WTC11 (cell line): ENCODE measurements around the gene TRAF7. TPM values are rescaled to one million over a fixed set of nuclear protein-coding genes. Genes with fewer than 3 reads are reported as not detected.
A peak's percentile ranks its signal among the peaks of the same experiment; 100 is the strongest.

Experiments
- ATAC-seq: fragments of 200-7000 bp; cut with Tn5 transposase; 2 replicates; pipeline ENCODE4 v1.10.0; 2021; ENCODE audit warnings: mild to moderate bottlenecking, moderate library complexity
- CTCF ChIA-PET: fragments of 300-600 bp; sonication (Branson Sonifier 250); formaldehyde crosslinking; loops from one replicate; lab custom pipeline; 2021; ENCODE audit warnings: antibody characterized with exemption; lab: Charles Lee
- POLR2A ChIA-PET: fragments of 350-600 bp; sonication (Branson Sonifier 250); formaldehyde crosslinking; loops from one replicate; lab custom pipeline; 2021; ENCODE audit warnings: antibody characterized with exemption; lab: Charles Lee
- DNase-seq: peaks from one replicate; pipeline ENCODE4 v3.0.0; 2021; ENCODE audit warnings: low spot score
- H3K27ac Mint-ChIP-seq: 2 replicates; pipeline ENCODE4 v1.8.0; 2021; ENCODE audit warnings: mixed read lengths
- H3K27me3 Mint-ChIP-seq: 2 replicates; pipeline ENCODE4 v1.8.0; 2021; ENCODE audit warnings: low read depth, mild to moderate bottlenecking, moderate library complexity, mixed read lengths
- H3K36me3 Mint-ChIP-seq: 2 replicates; pipeline ENCODE4 v1.8.0; 2021; ENCODE audit warnings: mixed read lengths
- H3K4me1 Mint-ChIP-seq: 2 replicates; pipeline ENCODE4 v1.8.0; 2022; ENCODE audit warnings: mixed read lengths
- H3K4me3 Mint-ChIP-seq: 2 replicates; pipeline ENCODE4 v1.8.0; 2021; ENCODE audit warnings: mild to moderate bottlenecking, moderate library complexity, mixed read lengths
- H3K9me3 Mint-ChIP-seq: 2 replicates; pipeline ENCODE4 v1.8.0; 2021; ENCODE audit warnings: mixed read lengths
- ATF3 ChIP-seq: sonication (generic); formaldehyde crosslinking; conservative IDR thresholded peaks from 2 replicates; pipeline ENCODE4 v1.8.1; 2022; ENCODE audit warnings: mild to moderate bottlenecking, missing genetic modification reagents
- E2F5 ChIP-seq: sonication (generic); formaldehyde crosslinking; IDR thresholded peaks from 2 replicates; pipeline ENCODE4 v1.8.1; 2022; ENCODE audit warnings: mild to moderate bottlenecking, moderate library complexity, missing genetic modification reagents
- GABPB1 ChIP-seq: sonication (generic); formaldehyde crosslinking; IDR thresholded peaks from 2 replicates; pipeline ENCODE4 v1.8.1; 2023; ENCODE audit warnings: mild to moderate bottlenecking, missing genetic modification reagents
- GTF2I ChIP-seq: fragments of 250-450 bp; sonication (Bioruptor Pico); conservative IDR thresholded peaks from 2 replicates; pipeline ENCODE4 v1.4.0; 2021; ENCODE audit warnings: mild to moderate bottlenecking
- IRF1 ChIP-seq: sonication (generic); formaldehyde crosslinking; IDR thresholded peaks from 2 replicates; pipeline ENCODE4 v1.8.0; 2023; ENCODE audit warnings: missing genetic modification reagents
- IRF2 ChIP-seq: sonication (generic); formaldehyde crosslinking; IDR thresholded peaks from 2 replicates; pipeline ENCODE4 v1.8.0; 2022; ENCODE audit warnings: low read depth, missing genetic modification reagents, borderline replicate concordance
- MAX ChIP-seq: sonication (generic); formaldehyde crosslinking; IDR thresholded peaks from 2 replicates; pipeline ENCODE4 v1.8.0; 2022; ENCODE audit warnings: mild to moderate bottlenecking, missing genetic modification reagents
- MXD4 ChIP-seq: fragments of 250-450 bp; sonication (Bioruptor Pico); IDR thresholded peaks from 2 replicates; pipeline ENCODE4 v1.8.0; 2021; ENCODE audit warnings: mild to moderate bottlenecking, moderate library complexity, borderline replicate concordance
- PREB ChIP-seq: sonication (generic); formaldehyde crosslinking; IDR thresholded peaks from 2 replicates; pipeline ENCODE4 v1.8.1; 2022; ENCODE audit warnings: mild to moderate bottlenecking, missing genetic modification reagents, moderate library complexity, borderline replicate concordance
- RORB ChIP-seq: fragments of 250-450 bp; sonication (Bioruptor Pico); IDR thresholded peaks from 2 replicates; pipeline ENCODE4 v1.9.0; 2021; ENCODE audit warnings: mild to moderate bottlenecking
- ZNF121 ChIP-seq: sonication (generic); formaldehyde crosslinking; IDR thresholded peaks from 2 replicates; pipeline ENCODE4 v1.8.0; 2023; ENCODE audit warnings: missing genetic modification reagents
- ZNF219 ChIP-seq: sonication (generic); formaldehyde crosslinking; IDR thresholded peaks from 2 replicates; pipeline ENCODE4 v1.8.0; 2023; ENCODE audit warnings: missing genetic modification reagents, mild to moderate bottlenecking, borderline replicate concordance
- ZNF232 ChIP-seq: sonication (generic); formaldehyde crosslinking; IDR thresholded peaks from 2 replicates; pipeline ENCODE4 v1.8.0; 2022; ENCODE audit warnings: mild to moderate bottlenecking, missing genetic modification reagents
- ZNF512 ChIP-seq: sonication (generic); formaldehyde crosslinking; IDR thresholded peaks from 2 replicates; pipeline ENCODE4 v1.8.1; 2022; ENCODE audit warnings: missing genetic modification reagents, borderline replicate concordance
- total RNA-seq: library from RNA; stranded (reverse); gene quantifications from 3 replicates; pipeline ENCODE4 v1.2.3, GENCODE V29; 2021
- TF ChIP-seq, protein P1 (sequence below): fragments of 250-450 bp; sonication (Bioruptor Pico); IDR thresholded peaks from 2 replicates; pipeline ENCODE4 v1.8.0; 2021; ENCODE audit warnings: mild to moderate bottlenecking
- TF ChIP-seq, protein P2 (sequence below): sonication (generic); formaldehyde crosslinking; IDR thresholded peaks from 2 replicates; pipeline ENCODE4 v1.8.1; 2023; ENCODE audit warnings: mild to moderate bottlenecking, missing genetic modification reagents
- TF ChIP-seq, protein P3 (sequence below): sonication (generic); formaldehyde crosslinking; IDR thresholded peaks from 2 replicates; pipeline ENCODE4 v1.8.0; 2022; ENCODE audit warnings: mild to moderate bottlenecking, missing genetic modification reagents

The TRAF7 gene
- total RNA-seq, 1 experiment from 2014 or later = 148 TPM

- ChIA-PET CTCF (interaction anchor here (0.7 to 3.5 kb wide), 4 partner anchors 18 to 193 kb away, joined by 3 to 30 read pairs (median 9); partner anchors contain the start of gene PGP), POLR2A (interaction anchor here (1.0 kb wide), 1 partner anchor 14 kb away, joined by 3 read pairs; the partner anchor contains the start of gene BRICD5)
- ATAC-seq (no peak), DNase-seq (no peak)
- Mint-ChIP-seq H3K4me3 (peak overlapping the region; percentile 59), H3K27ac (no peak overlapping the region), H3K9me3 (no peaks in the 10 kb centered on the region), H3K36me3 (no peaks in the 10 kb centered on the region), H3K27me3 (peaks cover 45% of the 10 kb centered on the region), H3K4me1 (peaks cover 4% of the 10 kb centered on the region; the same call in 1 of the 2 replicates)
- no peak for TF ChIP-seq ZNF232 (CRISPR knock-in tag)
- TF ChIP-seq ATF3 (CRISPR knock-in tag) = no peak
- TF ChIP-seq MAX (CRISPR knock-in tag) = no peak
Observed at GRCh38 chr16:2196981-2197511, 41.5 kb downstream of the TRAF7 start.

DNA sequence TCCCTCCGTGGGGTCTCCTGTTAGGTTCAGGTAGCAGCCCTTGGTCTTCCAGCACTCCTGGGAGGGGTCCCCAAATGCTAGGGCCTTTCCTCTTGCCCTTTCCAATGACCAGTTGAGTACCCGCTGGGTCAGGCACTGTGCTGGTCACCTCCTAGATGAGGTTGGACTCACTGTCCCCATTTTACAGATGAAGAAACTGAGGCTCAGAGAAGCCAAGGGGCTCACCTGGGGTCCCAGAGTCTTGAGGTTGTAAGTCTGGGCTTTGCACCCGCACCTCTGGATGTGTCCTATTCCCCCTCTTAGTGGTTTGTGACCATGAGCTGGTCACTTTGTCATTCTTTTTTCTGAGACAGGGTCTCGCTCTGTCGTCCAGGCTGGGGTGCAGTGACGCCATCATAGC lies 42.2 kb downstream of the TRAF7 start:
- CTCF ChIA-PET = interaction anchor here (1.1 kb wide), 1 partner anchor 57 kb away, joined by 4 read pairs; no protein-coding TSS in a partner anchor
- DNase-seq = no peak
- TF ChIP-seq ZNF121 = no peak
- TF ChIP-seq PREB (CRISPR knock-in tag) = no peak
- TF ChIP-seq GTF2I (CRISPR knock-in tag) = 0 out of 2 replicates have a peak, but pooled peaks have one; percentile 24
- TF ChIP-seq GABPB1 (CRISPR knock-in tag) = no peak
- TF ChIP-seq ZNF219 (CRISPR knock-in tag) = no peak
- no peak for TF ChIP-seq IRF2 (CRISPR knock-in tag)
- TF ChIP-seq, protein P1, sequence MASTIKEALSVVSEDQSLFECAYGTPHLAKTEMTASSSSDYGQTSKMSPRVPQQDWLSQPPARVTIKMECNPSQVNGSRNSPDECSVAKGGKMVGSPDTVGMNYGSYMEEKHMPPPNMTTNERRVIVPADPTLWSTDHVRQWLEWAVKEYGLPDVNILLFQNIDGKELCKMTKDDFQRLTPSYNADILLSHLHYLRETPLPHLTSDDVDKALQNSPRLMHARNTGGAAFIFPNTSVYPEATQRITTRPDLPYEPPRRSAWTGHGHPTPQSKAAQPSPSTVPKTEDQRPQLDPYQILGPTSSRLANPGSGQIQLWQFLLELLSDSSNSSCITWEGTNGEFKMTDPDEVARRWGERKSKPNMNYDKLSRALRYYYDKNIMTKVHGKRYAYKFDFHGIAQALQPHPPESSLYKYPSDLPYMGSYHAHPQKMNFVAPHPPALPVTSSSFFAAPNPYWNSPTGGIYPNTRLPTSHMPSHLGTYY = no peak
- no peak for TF ChIP-seq ZNF512 (CRISPR knock-in tag)
- no peak for TF ChIP-seq E2F5 (CRISPR knock-in tag)
- TF ChIP-seq, all 79 proteins: peak for 1
- peaks cover 51% of the 10 kb centered on the region for H3K27me3 Mint-ChIP-seq
- no peaks in the 10 kb centered on the region for H3K36me3 Mint-ChIP-seq
- H3K9me3 Mint-ChIP-seq = no peaks in the 10 kb centered on the region
- H3K4me1 Mint-ChIP-seq = peaks cover 4% of the 10 kb centered on the region; the same call in 1 of the 2 replicates
- no peak overlapping the region for H3K27ac Mint-ChIP-seq
- ATAC-seq = no peak
- H3K4me3 Mint-ChIP-seq = peak overlapping the region; percentile 59
- POLR2A ChIA-PET = interaction anchor here (1.0 kb wide), 1 partner anchor 13 kb away, joined by 3 read pairs; the partner anchor contains the start of gene BRICD5

GRCh38 chr16:2198283-2198682 lies 42.7 kb downstream of the TRAF7 start:
- POLR2A ChIA-PET = no interaction called here
- H3K4me3 Mint-ChIP-seq = peak overlapping the region; percentile 59; the same call in 1 of the 2 replicates
- no peaks in the 10 kb centered on the region for H3K36me3 Mint-ChIP-seq
- no peak for DNase-seq
- H3K27ac Mint-ChIP-seq = no peak overlapping the region
- H3K27me3 Mint-ChIP-seq = peaks cover 51% of the 10 kb centered on the region
- ATAC-seq = no peak
- TF ChIP-seq MXD4 (CRISPR knock-in tag) (no peak), IRF1 (no peak), RORB (CRISPR knock-in tag) (no peak)
- TF ChIP-seq, protein P2, sequence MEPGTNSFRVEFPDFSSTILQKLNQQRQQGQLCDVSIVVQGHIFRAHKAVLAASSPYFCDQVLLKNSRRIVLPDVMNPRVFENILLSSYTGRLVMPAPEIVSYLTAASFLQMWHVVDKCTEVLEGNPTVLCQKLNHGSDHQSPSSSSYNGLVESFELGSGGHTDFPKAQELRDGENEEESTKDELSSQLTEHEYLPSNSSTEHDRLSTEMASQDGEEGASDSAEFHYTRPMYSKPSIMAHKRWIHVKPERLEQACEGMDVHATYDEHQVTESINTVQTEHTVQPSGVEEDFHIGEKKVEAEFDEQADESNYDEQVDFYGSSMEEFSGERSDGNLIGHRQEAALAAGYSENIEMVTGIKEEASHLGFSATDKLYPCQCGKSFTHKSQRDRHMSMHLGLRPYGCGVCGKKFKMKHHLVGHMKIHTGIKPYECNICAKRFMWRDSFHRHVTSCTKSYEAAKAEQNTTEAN (CRISPR knock-in tag) = no peak
- TF ChIP-seq, protein P3, sequence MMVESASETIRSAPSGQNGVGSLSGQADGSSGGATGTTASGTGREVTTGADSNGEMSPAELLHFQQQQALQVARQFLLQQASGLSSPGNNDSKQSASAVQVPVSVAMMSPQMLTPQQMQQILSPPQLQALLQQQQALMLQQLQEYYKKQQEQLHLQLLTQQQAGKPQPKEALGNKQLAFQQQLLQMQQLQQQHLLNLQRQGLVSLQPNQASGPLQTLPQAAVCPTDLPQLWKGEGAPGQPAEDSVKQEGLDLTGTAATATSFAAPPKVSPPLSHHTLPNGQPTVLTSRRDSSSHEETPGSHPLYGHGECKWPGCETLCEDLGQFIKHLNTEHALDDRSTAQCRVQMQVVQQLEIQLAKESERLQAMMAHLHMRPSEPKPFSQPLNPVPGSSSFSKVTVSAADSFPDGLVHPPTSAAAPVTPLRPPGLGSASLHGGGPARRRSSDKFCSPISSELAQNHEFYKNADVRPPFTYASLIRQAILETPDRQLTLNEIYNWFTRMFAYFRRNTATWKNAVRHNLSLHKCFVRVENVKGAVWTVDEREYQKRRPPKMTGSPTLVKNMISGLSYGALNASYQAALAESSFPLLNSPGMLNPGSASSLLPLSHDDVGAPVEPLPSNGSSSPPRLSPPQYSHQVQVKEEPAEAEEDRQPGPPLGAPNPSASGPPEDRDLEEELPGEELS (CRISPR knock-in tag) = no peak
- TF ChIP-seq, all 79 proteins: peak for 0
- Mint-ChIP-seq H3K4me1 (peaks cover 4% of the 10 kb centered on the region; the same call in 1 of the 2 replicates), H3K9me3 (no peaks in the 10 kb centered on the region)
- CTCF ChIA-PET = no interaction called here
